M059J (cell line): ENCODE measurements around the gene ETNK1. TPM values are rescaled to one million over a fixed set of nuclear protein-coding genes. Genes with fewer than 3 reads are reported as not detected.
A peak's percentile ranks its signal among the peaks of the same experiment; 100 is the strongest.
"Not testable (repeated sequence)": the region's sequence is repeated elsewhere in the genome, so short reads cannot be mapped to it uniquely, and the experiment has no call there.

Experiments used
- DNase-seq: peaks from one replicate; pipeline ENCODE4 v3.0.0-alpha.2; 2012; ENCODE audit warnings: low read depth
- total RNA-seq: library from RNA; depleted of rRNA; stranded (reverse); fragments of >200 nt; shearing (Covaris generic); gene quantifications from 2 replicates; pipeline ENCODE4 v1.2.3, GENCODE V29; 2014; rRNA removed

ETNK1 gene
- total RNA-seq, result 12.1 and 21.9 TPM in 2 replicates

- peak; percentile 91 for DNase-seq
These were observed at the start of gene ETNK1 for GRCh38 chr12:22624870-22625761. ETNK1 (plus strand) TSS chr12:22625171; CDS start chr12:22625431, 260 bp downstream.

DNA sequence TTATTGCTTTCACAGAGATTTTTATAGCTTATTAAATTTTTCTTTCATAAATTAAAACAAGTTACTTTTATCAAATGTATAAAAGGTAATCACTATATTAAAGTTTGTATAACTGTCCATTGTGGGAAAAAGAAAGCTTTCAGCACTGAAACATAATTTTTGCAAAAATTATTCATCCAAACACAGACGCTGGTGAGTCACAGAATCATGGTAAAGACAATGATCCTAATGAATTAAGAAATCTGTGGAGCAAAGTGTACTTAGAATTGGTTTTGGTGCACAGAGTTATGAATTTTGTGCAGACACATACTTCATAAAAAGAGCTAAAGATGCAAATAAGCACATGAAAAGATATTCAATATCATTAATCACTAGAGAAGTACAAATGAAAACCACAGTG is 48.9 kb upstream of the ETNK1 start:
- DNase-seq, result no peak

- DNase-seq, result no peak
These were observed 48.5 kb upstream of the ETNK1 start for GRCh38 chr12:22576473-22576872.

- DNase-seq, result no peak
These were observed 47.3 kb upstream of the ETNK1 start for GRCh38 chr12:22577667-22578066.

DNA sequence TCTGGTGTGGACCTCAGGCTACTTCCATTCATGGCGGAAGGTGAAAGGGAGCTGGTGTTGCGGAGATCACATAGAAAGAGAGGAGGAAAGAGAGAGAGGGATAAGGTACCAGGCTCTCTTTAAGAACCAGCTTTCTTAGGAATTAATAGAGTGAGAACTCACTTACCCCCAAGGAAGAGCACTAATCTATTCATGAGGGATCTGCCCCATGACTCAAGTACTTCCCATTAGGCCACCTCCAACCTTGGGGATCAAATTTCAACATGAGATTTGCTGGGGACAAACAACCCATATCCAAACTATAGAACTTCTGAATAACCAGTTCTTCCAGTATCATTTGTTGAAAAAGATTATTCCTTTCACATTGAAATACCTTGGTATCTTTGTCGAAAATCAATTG is 46.6 kb upstream of the ETNK1 start:
- DNase-seq, result no peak

GRCh38 chr12:22588817-22589216 is 36.2 kb upstream of the ETNK1 start:
- peak; percentile 25 for DNase-seq

- no peak for DNase-seq
These were observed 31.1 kb upstream of the ETNK1 start for GRCh38 chr12:22593864-22594263.

DNA sequence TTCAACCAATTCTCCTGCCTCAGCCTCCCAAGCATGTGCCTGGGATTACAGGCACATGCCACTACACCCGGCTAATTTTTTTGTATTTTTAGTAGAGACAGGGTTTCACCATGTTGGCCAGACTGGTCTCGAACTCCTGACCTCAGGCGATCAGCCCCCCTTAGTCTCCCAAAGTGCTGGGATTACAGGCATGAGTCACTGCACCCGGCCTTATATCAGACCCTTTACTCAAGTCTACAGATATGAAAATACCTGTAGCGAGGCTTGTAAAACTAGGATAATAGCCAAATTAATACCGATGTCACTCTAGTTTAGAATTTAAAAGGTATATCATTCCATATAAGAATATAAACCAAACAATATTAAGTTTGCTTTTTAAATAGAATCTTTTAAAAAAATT is 27.4 kb upstream of the ETNK1 start:
- DNase-seq, result not testable (repeated sequence)

GRCh38 chr12:22598141-22598762 is 26.7 kb upstream of the ETNK1 start:
- DNase-seq, result no peak

DNA sequence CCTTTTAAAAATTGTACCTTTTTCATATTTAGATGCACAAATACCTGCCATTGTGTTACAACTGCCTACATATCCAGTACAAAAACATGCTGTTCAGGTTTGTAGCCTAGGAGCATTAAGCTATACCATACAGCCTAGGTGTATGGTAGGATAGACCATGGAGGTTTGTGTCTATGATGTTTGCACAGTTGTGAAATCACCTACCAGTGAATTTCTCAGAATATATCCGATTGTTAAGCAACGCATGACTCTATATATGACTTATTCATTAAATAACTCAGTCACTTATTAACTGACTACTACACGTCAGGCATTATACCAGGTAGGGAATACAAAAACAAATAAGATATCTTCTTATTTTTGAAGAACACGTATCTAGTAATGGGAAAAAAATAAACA is 26.2 kb upstream of the ETNK1 start:
- DNase-seq, result no peak

DNA sequence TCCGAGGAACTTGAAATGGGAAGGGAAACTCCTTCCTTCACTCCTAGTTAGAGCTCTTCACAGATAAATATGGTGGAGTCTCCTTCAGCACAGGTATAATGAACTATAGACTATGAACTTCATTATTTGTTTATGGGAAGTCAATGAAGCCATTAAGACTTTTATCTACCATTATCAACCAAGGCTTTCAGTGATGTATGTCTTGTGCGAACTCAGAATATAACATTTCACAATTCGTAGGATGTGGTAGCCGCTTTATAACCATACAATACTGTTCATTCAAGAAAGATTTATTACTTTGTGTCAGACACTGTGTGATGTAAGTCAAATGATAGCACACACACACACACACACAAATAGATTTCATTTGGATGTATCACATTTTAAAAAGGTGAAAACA is 24.8 kb upstream of the ETNK1 start:
- no peak for DNase-seq

- DNase-seq, result no peak
These were observed 15.5 kb upstream of the ETNK1 start for GRCh38 chr12:22609501-22609900.

- DNase-seq, result no peak
These were observed 14.8 kb upstream of the ETNK1 start for GRCh38 chr12:22610131-22610530.

DNA sequence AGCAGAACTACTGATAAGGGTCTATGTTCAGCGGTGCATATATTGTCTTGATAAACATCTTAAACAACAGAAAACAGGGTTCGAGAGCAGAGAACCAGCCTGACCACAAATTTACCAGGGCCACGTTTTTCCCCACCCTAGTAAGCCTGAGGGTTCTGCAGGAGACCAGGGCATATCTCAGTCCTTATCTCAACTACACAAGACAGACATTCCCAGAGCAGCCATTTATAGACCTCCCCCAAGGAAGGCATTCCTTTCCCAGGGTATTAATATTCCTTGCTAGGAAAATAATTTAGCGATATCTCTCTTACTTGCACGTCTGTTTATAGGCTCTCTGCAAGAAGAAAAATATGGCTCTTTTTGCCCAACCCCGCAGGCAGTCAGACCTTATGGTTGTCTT is 12.1 kb upstream of the ETNK1 start:
- DNase-seq, result not testable (repeated sequence)

DNA sequence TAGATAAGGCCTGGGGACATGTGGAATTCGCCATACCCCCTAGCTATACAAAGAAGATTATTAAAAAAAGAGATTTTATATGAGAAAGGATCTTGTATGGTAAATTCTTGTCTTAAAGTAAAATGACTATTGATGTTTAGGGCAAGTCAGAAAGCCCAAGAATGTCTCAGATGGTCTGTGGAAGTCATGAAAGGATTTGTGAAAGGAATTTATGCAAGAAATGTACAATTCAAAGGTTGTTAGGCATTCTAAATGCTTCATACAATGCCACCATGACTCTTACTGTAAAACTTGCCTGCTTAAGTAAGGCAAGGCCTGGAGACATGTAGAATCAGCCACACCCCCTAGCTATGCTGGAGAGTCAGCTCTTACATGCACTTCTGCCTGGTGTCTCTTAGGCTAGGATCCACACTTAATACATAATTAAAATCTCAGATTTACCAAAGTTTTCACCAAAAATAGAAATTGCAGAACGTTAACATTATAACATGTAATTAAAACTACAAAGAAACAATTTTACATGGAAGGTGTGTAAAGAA is 8.9 kb upstream of the ETNK1 start:
- DNase-seq, result no peak

- no peak for DNase-seq
These were observed 7.3 kb upstream of the ETNK1 start for GRCh38 chr12:22617630-22618029.

- DNase-seq, result no peak
These were observed 462 bp upstream of the ETNK1 start for GRCh38 chr12:22624548-22624869.

GRCh38 chr12:22625762-22626294 is 857 bp downstream of the ETNK1 start:
- peak; percentile 57 for DNase-seq

- peak; percentile 44 for DNase-seq
These were observed 1.4 kb downstream of the ETNK1 start for GRCh38 chr12:22626406-22626805.

DNA sequence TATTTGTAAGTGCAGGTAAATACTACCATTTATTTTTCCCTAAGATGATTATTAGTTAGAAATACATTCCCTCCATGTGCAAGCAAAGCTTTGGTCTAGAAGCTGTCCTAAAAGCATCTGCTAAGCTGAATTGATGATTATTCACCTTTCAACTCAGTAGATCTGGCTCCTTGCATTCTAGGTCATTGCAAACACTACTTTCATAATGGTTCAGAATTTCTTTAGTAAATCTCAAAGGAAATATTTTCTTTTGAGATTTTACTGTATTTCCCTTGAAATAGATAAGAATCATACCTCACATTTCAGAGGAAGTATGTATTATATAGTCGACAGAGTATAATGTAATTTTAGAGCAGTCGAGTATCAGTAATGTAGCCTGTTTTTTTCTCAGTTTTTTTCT is 2.4 kb downstream of the ETNK1 start:
- DNase-seq, result no peak

DNA sequence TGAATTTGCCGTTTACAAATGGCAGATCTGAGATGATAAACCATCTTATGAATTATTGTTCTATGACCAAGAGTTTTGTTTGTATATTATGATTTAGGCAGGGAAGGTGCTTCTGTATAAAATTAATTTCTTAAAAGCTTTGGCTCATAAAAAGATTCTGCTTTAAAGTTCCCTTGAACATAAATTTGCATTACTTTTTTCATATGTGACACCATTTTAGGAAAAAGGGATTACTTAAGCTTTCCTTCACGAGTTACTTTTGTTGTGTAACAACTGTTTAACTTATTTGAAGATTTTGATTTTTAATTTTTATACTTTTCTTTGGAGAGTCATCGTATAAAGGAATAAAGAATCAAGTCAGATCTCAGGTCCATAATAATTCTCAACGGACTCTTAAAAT is 3.3 kb downstream of the ETNK1 start:
- DNase-seq, result no peak

- DNase-seq, result peak; percentile 12
These were observed 7.0 kb downstream of the ETNK1 start for GRCh38 chr12:22631863-22632463.
